ENCODE results near the gene TMEM201. TPM values are rescaled to one million over a fixed set of nuclear protein-coding genes. Genes with fewer than 3 reads are reported as not detected.

The TMEM201 gene
- total RNA-seq, 2 donors from 2014 or later, result 11.2 to 15.0 TPM

DNA sequence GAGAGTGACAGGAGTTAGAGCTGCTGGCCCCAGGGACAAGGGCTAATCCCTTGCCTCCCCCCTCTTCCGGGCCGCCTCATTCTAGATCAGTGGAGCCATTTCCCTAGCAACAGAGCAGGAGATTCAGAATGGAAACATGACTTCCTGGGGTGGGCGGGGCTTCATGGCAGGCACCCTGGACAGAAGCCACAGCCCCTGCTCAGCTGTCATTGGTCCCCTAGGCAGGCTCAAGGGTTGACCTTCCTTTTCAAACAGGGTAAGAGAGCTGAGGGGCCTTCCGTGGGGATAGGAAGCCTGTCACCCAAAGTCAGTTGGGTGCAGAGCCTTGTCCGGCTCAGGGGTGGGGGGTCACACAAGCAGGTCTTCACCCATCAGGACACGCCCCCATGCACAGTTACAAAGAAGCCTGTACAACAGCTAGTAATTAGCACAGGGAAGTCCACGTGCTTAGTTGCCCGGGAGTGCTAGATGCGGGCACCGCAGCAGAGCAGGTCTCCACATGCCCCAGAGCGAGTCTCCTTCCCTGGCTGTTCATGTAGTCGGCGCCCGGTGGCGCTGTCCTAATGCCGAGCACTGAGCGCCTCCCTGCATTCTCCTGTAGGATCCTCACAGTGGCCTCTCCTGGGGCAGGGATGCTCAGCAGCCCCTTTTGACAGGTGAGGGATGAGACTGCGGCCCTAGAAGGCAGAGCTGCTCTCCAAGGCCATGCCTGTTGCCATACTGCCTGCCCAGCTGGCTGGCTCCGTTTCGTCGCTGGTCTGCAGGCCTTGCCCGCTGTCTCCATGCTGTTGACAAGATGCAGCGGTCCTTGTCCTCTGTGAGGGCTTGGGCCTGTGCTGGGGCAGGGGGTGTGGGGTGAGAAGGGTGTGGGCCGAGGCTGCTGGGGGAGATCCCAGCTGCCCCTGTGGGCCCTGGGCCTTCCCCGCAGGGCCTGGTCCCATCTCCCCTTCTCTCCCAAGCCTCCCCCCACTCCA lies 5.1 kb downstream of the TMEM201 start:
- H3K4me3 ChIP-seq, result no peak overlapping the region
- H3K4me1 ChIP-seq (ENCODE audit: control insufficient read depth in 1 of 2, low read depth in 2 of 2), result peaks cover 5 to 21% of the 10 kb centered on the region in 2 donors
- no peaks in the 10 kb centered on the region for H3K27me3 ChIP-seq (replicated peaks; ENCODE audit: insufficient read depth)
- no peaks in the 10 kb centered on the region for H3K9me3 ChIP-seq
- DNase-seq (ENCODE audit: low spot score) (no peak), ATAC-seq (ENCODE audit: insufficient number of reproducible peaks, low FRiP score, low read depth) (no peak)
- TF ChIP-seq, protein P1, sequence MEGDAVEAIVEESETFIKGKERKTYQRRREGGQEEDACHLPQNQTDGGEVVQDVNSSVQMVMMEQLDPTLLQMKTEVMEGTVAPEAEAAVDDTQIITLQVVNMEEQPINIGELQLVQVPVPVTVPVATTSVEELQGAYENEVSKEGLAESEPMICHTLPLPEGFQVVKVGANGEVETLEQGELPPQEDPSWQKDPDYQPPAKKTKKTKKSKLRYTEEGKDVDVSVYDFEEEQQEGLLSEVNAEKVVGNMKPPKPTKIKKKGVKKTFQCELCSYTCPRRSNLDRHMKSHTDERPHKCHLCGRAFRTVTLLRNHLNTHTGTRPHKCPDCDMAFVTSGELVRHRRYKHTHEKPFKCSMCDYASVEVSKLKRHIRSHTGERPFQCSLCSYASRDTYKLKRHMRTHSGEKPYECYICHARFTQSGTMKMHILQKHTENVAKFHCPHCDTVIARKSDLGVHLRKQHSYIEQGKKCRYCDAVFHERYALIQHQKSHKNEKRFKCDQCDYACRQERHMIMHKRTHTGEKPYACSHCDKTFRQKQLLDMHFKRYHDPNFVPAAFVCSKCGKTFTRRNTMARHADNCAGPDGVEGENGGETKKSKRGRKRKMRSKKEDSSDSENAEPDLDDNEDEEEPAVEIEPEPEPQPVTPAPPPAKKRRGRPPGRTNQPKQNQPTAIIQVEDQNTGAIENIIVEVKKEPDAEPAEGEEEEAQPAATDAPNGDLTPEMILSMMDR (IDR thresholded peaks at IDR 0.05), result no peak
- no peak overlapping the region for H3K27ac ChIP-seq
- H3K36me3 ChIP-seq, result no peaks in the 10 kb centered on the region

DNA sequence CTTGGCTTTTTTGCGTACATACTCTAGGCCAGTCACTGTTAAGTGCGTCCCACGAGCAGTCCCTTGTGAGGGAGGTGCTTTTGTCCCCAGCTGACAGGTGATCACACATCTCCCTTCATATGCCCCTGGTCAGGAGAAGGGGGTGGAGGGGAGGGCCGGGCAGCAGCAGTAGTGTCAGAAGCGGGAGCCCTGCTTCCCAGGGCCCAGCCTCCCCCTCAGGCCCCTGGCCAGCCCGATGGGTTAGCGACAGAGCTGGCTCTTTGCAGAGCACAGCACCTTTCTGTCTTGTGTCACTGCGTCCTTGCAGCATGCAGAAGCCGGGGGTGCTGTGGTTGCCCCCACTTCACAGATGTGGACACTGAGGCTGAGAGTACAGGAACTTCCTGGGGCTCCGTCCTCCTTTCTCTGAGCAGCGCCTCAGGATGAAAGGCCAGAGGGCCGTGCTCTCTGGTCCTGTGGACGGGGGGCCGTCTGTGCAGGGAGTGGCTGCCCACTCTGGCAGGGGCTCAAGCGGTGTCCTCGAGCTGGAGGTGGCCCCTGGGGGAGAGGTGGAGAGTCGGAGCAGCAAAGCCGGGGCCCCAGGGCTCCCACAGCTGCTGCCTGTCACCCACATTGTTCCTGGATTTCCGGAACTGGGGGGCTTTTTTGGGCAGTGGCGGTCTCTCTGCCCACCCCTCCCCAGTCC lies 5.9 kb downstream of the TMEM201 start:
- Histone ChIP-seq H3K36me3 (no peaks in the 10 kb centered on the region), H3K27ac (no peak overlapping the region), H3K4me3 (no peak overlapping the region), H3K9me3 (no peaks in the 10 kb centered on the region), H3K4me1 (ENCODE audit: control insufficient read depth in 1 of 2, low read depth in 2 of 2) (peaks cover 2 to 17% of the 10 kb centered on the region in 2 donors), H3K27me3 (replicated peaks; ENCODE audit: insufficient read depth) (no peaks in the 10 kb centered on the region)
- DNase-seq (ENCODE audit: low spot score), result no peak
- TF ChIP-seq, protein P1 (IDR thresholded peaks at IDR 0.05), result no peak
- ATAC-seq (ENCODE audit: insufficient number of reproducible peaks, low FRiP score, low read depth), result no peak

DNA sequence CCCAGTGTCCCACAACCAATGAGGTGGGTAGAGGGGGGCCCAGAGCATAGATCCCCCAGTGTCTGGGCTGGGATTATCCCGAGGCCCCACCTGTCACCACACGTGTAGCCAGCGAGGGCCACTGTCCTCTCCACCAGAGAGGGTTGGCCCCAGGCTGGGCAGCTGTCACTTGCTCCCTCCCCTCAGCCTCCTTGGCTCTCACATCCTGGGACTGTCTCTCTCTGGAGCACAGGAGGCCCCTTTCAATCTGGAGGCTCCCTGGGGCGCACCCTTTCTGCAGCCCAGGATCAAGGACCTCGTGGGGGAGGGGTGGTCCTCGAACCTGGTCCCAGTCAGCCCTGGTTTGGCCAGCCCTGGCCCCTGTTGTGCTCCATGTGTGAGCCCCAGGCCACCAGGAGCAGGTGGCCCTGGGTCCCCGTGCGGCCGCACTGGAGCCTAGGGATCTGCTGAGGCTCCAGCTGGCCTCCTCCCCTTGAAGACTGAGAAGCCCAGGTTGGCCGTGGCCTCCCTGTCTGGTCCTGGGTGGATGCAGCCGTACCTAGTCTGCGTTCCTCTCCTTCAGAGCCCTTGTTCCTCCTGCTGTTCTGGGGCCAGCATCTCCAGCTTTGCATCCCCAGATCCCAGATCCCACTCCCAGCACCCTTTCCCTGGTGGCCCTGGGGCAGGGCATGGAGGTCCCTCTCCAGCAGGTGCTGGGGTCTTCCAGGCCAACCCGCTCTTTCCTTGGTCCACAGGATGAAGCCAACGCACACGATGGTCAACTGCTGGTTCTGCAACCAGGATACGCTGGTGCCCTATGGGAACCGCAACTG lies 6.7 kb downstream of the TMEM201 start:
- TF ChIP-seq, protein P1 (IDR thresholded peaks at IDR 0.05), result no peak
- Histone ChIP-seq H3K36me3 (no peaks in the 10 kb centered on the region), H3K27ac (no peak overlapping the region), H3K27me3 (replicated peaks; ENCODE audit: insufficient read depth) (no peaks in the 10 kb centered on the region), H3K4me1 (ENCODE audit: control insufficient read depth in 1 of 2, low read depth in 2 of 2) (peaks cover 0 to 9% of the 10 kb centered on the region in 2 donors), H3K9me3 (no peaks in the 10 kb centered on the region), H3K4me3 (no peak overlapping the region)
- ATAC-seq (ENCODE audit: insufficient number of reproducible peaks, low FRiP score, low read depth), result no peak
- no peak for DNase-seq (ENCODE audit: low spot score)

DNA sequence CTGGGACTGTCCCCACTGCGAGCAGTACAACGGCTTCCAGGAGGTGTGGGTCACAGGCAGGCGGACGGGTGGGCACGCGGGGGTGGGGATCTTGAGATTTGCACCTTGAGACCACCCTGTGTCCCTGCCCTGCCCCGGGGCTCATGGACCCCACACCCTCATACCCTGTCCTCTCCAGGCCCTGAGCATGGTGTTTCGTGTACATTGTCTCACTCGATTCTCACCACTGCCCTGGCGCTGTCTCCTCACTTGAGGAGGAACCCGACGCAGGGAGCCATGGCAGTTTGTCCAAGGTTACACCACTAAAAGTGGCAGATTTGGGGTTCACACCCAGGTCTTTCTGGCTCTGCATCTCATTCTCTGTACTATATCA lies 7.2 kb downstream of the TMEM201 start:
- Histone ChIP-seq H3K4me1 (ENCODE audit: control insufficient read depth in 1 of 2, low read depth in 2 of 2) (peaks cover 0 to 6% of the 10 kb centered on the region in 2 donors), H3K27ac (no peak overlapping the region), H3K36me3 (no peaks in the 10 kb centered on the region), H3K4me3 (no peak overlapping the region), H3K9me3 (no peaks in the 10 kb centered on the region), H3K27me3 (replicated peaks; ENCODE audit: insufficient read depth) (no peaks in the 10 kb centered on the region)
- DNase-seq (ENCODE audit: low spot score), result no peak
- TF ChIP-seq, protein P1 (IDR thresholded peaks at IDR 0.05), result no peak
- no peak for ATAC-seq (ENCODE audit: insufficient number of reproducible peaks, low FRiP score, low read depth)
